ENCODE results near the gene AK4. TPM values are rescaled to one million over a fixed set of nuclear protein-coding genes. Genes with fewer than 3 reads are reported as not detected.
"Not testable (repeated sequence)": the region's sequence is repeated elsewhere in the genome, so short reads cannot be mapped to it uniquely, and the experiment has no call there.

AK4 gene
- 48.5 and 53.5 TPM in 2 replicates for total RNA-seq (2014; rRNA removed)
- 25.6 TPM for polyA plus RNA-seq (2012)

- DNase-seq (ENCODE audit: low read depth), result not testable (repeated sequence)
Measured at GRCh38 chr1:65148178-65148547, at the start of gene AK4. TSS of gene AK4 (plus strand) at chr1:65148203. CDS start at chr1:65148408, 205 bp downstream.

- no peak for DNase-seq (ENCODE audit: low read depth)
Measured at GRCh38 chr1:65103807-65104206, 44.2 kb upstream of the AK4 start.

- DNase-seq (ENCODE audit: low read depth), result no peak
Measured at GRCh38 chr1:65104854-65105534, 43.0 kb upstream of the AK4 start.

GRCh38 chr1:65105596-65105995 lies 42.4 kb upstream of the AK4 start:
- DNase-seq (ENCODE audit: low read depth), result no peak

GRCh38 chr1:65108025-65108642 lies 39.9 kb upstream of the AK4 start:
- DNase-seq (ENCODE audit: low read depth), result no peak

GRCh38 chr1:65109487-65109886 lies 38.5 kb upstream of the AK4 start:
- DNase-seq (ENCODE audit: low read depth), result no peak

GRCh38 chr1:65112811-65113210 lies 35.2 kb upstream of the AK4 start:
- no peak for DNase-seq (ENCODE audit: low read depth)

GRCh38 chr1:65113298-65113697 lies 34.7 kb upstream of the AK4 start:
- no peak for DNase-seq (ENCODE audit: low read depth)

GRCh38 chr1:65114322-65114721 lies 33.7 kb upstream of the AK4 start:
- DNase-seq (ENCODE audit: low read depth), result no peak

- DNase-seq (ENCODE audit: low read depth), result peak; percentile 5
Measured at GRCh38 chr1:65119951-65120350, 28.1 kb upstream of the AK4 start.

- not testable (repeated sequence) for DNase-seq (ENCODE audit: low read depth)
Measured at GRCh38 chr1:65129104-65129503, 18.9 kb upstream of the AK4 start.

GRCh38 chr1:65138524-65138923 lies 9.5 kb upstream of the AK4 start:
- no peak for DNase-seq (ENCODE audit: low read depth)

GRCh38 chr1:65139793-65140192 lies 8.2 kb upstream of the AK4 start:
- DNase-seq (ENCODE audit: low read depth), result not testable (repeated sequence)

- DNase-seq (ENCODE audit: low read depth), result peak; percentile 65
Measured at GRCh38 chr1:65141394-65141793, 6.6 kb upstream of the AK4 start.

GRCh38 chr1:65141918-65142317 lies 6.1 kb upstream of the AK4 start:
- no peak for DNase-seq (ENCODE audit: low read depth)

GRCh38 chr1:65143112-65143658 lies 4.8 kb upstream of the AK4 start:
- not testable (repeated sequence) for DNase-seq (ENCODE audit: low read depth)

GRCh38 chr1:65146908-65147423 lies 1.0 kb upstream of the AK4 start:
- DNase-seq (ENCODE audit: low read depth), result peak; percentile 4

GRCh38 chr1:65147424-65148177 lies 402 bp upstream of the AK4 start:
- peak; percentile 46 for DNase-seq (ENCODE audit: low read depth)

- peak; percentile 60 for DNase-seq (ENCODE audit: low read depth)
Measured at GRCh38 chr1:65148548-65149350, 746 bp downstream of the AK4 start.

GRCh38 chr1:65149351-65150107 lies 1.5 kb downstream of the AK4 start:
- peak; percentile 10 for DNase-seq (ENCODE audit: low read depth)

GRCh38 chr1:65150108-65150463 lies 2.1 kb downstream of the AK4 start:
- DNase-seq (ENCODE audit: low read depth), result no peak
